ENCODE results near the gene GCK. TPM values are rescaled to one million over a fixed set of nuclear protein-coding genes. Genes with fewer than 3 reads are reported as not detected.
A peak's percentile ranks its signal among the peaks of the same experiment; 100 is the strongest.
"Not testable (repeated sequence)": the region's sequence is repeated elsewhere in the genome, so short reads cannot be mapped to it uniquely, and the experiment has no call there.

The GCK gene
- total and polyA plus RNA-seq, 7 donors, result 0.27 to 1.8 (median 0.60) TPM; not detected in 2

DNA sequence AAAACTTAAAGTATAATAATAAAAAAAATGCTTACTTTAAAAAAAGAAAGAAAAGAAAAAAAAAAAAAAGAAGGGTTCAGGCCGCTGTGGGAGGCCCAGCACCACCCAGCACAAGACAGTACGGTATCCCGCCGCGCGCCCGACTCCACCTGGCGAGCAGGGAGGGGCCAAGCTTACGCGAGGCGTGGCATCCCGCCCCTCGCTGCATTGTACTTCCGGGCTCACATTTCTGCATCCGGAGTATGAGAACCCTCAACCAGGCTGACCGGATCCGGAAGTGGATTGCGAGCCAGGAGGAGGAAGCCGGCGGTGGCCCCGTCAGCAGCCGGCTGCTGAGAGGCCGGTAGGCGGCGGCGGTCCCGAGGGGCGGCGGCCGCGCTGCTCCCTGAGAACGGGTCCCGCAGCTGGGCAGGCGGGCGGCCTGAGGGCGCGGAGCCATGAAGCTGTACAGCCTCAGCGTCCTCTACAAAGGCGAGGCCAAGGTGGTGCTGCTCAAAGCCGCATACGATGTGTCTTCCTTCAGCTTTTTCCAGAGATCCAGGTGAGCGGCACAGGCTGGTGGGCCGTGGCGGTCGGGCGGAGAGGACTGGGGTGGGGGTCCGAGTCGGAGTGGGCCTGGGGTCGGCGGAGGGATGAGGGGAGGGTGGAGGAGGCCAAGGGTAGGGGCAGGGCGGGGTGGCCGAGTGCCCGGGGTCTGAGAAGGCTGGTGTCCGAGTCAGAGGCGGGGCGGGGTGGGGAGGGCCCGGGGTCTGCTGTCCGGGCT, 11.6 kb upstream of the GCK start, which contains the start of gene YKT6:
Gene YKT6 (plus strand): TSS at position 280 of the 763 bp plus-strand sequence. CDS start 158 bp downstream, at position 438.
- Histone ChIP-seq H3K27ac (peak within 1 kb of the TSS; percentile 78 to 86 (median 80)), H3K4me3 (peak within 1 kb of the TSS; percentile 80 to 99 (median 90)), H3K36me3 (peaks cover under 1 to 19% (median 10%) of the 10 kb centered on the region in 4 donors), H3K27me3 (peaks cover 0 to 7% (median 0%) of the 10 kb centered on the region in 3 donors), H3K4me1 (peaks cover 0 to 17% (median 14%) of the 10 kb centered on the region in 4 donors), H3K9me3 (no peaks in the 10 kb centered on the region)
- WGBS, 2 donors, result 0 to 1% methylated on average over 58 of the region's 58 CpGs
- TF ChIP-seq EP300 (IDR thresholded peaks at IDR 0.05) (no peak), POLR2AphosphoS5 (IDR thresholded peaks at IDR 0.05) (peak; percentile 70 to 89 (median 84)), POLR2A (IDR thresholded peaks at IDR 0.05) (peak; percentile 30 to 63)
- TF ChIP-seq, protein P1, sequence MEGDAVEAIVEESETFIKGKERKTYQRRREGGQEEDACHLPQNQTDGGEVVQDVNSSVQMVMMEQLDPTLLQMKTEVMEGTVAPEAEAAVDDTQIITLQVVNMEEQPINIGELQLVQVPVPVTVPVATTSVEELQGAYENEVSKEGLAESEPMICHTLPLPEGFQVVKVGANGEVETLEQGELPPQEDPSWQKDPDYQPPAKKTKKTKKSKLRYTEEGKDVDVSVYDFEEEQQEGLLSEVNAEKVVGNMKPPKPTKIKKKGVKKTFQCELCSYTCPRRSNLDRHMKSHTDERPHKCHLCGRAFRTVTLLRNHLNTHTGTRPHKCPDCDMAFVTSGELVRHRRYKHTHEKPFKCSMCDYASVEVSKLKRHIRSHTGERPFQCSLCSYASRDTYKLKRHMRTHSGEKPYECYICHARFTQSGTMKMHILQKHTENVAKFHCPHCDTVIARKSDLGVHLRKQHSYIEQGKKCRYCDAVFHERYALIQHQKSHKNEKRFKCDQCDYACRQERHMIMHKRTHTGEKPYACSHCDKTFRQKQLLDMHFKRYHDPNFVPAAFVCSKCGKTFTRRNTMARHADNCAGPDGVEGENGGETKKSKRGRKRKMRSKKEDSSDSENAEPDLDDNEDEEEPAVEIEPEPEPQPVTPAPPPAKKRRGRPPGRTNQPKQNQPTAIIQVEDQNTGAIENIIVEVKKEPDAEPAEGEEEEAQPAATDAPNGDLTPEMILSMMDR (IDR thresholded peaks at IDR 0.05), result peak; percentile 37 to 69 (median 54)
- intact Hi-C loops (cut with DNase I), result loop anchor here (5.0 kb wide), 3 partner anchors 79 to 546 kb away; partner anchors contain the start of genes POLD2, POLM and ZMIZ2
- DNase-seq, result peak; percentile 97

GRCh38 chr7:44200163-44200562, 10.9 kb upstream of the GCK start:
- Histone ChIP-seq H3K4me3 (peak overlapping the region in 2 of 4 donors; percentile 80 to 87), H3K36me3 (peaks cover 0 to 11% (median 6%) of the 10 kb centered on the region in 4 donors), H3K4me1 (peaks cover 0 to 17% (median 14%) of the 10 kb centered on the region in 4 donors)
- 75% methylated on average over 3 of the region's 3 CpGs; no CpG with 5 or more reads in 1 of the 2 donors for WGBS, 2 donors
- H3K27ac ChIP-seq, H3K9me3 ChIP-seq, DNase-seq, H3K27me3 ChIP-seq: not testable (repeated sequence)
- intact Hi-C loops (cut with DNase I), result loop anchor here (5.0 kb wide), 3 partner anchors 78 to 547 kb away; partner anchors contain the start of genes POLD2, POLM and ZMIZ2

GRCh38 chr7:44197474-44197873, 8.2 kb upstream of the GCK start:
- Histone ChIP-seq H3K27me3 (peaks cover 0 to 18% (median 5%) of the 10 kb centered on the region in 3 donors), H3K4me1 (peaks cover 0 to 12% (median 11%) of the 10 kb centered on the region in 4 donors), H3K36me3 (no peaks in the 10 kb centered on the region), H3K4me3 (no peak overlapping the region), H3K9me3 (no peaks in the 10 kb centered on the region), H3K27ac (no peak overlapping the region)
- intact Hi-C loops (cut with DNase I), result no loop called here
- TF ChIP-seq, protein P1 (IDR thresholded peaks at IDR 0.05), result no peak
- TF ChIP-seq POLR2A (IDR thresholded peaks at IDR 0.05) (no peak), POLR2AphosphoS5 (IDR thresholded peaks at IDR 0.05) (no peak), EP300 (IDR thresholded peaks at IDR 0.05) (no peak)
- WGBS, 2 donors, result 80 to 86% methylated on average over 7 of the region's 7 CpGs
- DNase-seq, result no peak

DNA sequence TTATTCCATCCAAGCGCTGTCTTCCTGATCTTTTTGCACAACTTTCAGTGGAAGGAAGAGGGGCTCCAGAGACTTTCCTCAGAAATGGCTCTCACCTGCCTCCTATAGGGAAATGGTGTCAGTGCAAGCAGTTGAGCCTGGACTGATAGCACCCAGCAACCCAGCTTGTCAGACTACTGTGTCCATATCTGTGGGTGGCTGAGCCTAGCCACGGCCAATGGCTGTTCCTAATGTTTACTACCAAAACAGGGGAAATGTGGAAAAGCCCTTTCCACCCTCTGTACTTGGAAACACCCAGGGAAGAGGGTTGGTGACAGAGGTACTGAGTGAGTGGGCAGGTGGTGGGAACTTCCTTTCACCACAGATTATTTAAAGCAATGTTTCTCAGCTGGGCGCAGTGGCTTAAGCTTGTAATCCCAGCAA, 7.2 kb upstream of the GCK start:
- intact Hi-C loops (cut with DNase I), result no loop called here
- Histone ChIP-seq H3K4me1 (peaks cover 0 to 2% (median 1%) of the 10 kb centered on the region in 4 donors), H3K27ac (no peak overlapping the region), H3K36me3 (no peaks in the 10 kb centered on the region), H3K9me3 (no peaks in the 10 kb centered on the region), H3K4me3 (no peak overlapping the region), H3K27me3 (peaks cover 0 to 23% (median 5%) of the 10 kb centered on the region in 3 donors)
- TF ChIP-seq, protein P1 (IDR thresholded peaks at IDR 0.05), result peak in 3 of 4 experiments; percentile 36 to 60 (median 44)
- TF ChIP-seq POLR2AphosphoS5 (IDR thresholded peaks at IDR 0.05), result no peak
- TF ChIP-seq POLR2A (IDR thresholded peaks at IDR 0.05), result no peak
- no peak for TF ChIP-seq EP300 (IDR thresholded peaks at IDR 0.05)
- DNase-seq, result peak; percentile 67
- WGBS, 2 donors, result 43 to 51% methylated on average over 3 of the region's 3 CpGs

GRCh38 chr7:44195889-44196288, 6.7 kb upstream of the GCK start:
- H3K27me3 ChIP-seq, result peaks cover 0 to 23% (median 5%) of the 10 kb centered on the region in 3 donors
- intact Hi-C loops (cut with DNase I), result no loop called here
- no peak overlapping the region for H3K27ac ChIP-seq
- whole genome bisulfite sequencing, 2 donors, result 37 to 57% methylated on average over 1 of the region's 1 CpG
- H3K4me1 ChIP-seq, result no peaks in the 10 kb centered on the region
- H3K36me3 ChIP-seq, result no peaks in the 10 kb centered on the region
- peak; percentile 17 for DNase-seq
- TF ChIP-seq POLR2AphosphoS5 (IDR thresholded peaks at IDR 0.05), result no peak
- TF ChIP-seq POLR2A (IDR thresholded peaks at IDR 0.05), result no peak
- TF ChIP-seq EP300 (IDR thresholded peaks at IDR 0.05), result no peak
- TF ChIP-seq, protein P1 (IDR thresholded peaks at IDR 0.05), result no peak
- H3K9me3 ChIP-seq, result no peaks in the 10 kb centered on the region
- no peak overlapping the region for H3K4me3 ChIP-seq

Measured in sigmoid colon (tissue), 7 donors.